GM20431 (cell line): ENCODE measurements around the gene POLR2E.

Source experiments
- in situ Hi-C: fragments of 300-500 bp; cut with MseI, MboI; formaldehyde crosslinking; loops from one replicate; pipeline ENCODE4 v1.15.0; 2020; ENCODE audit warnings: low sequenced_read_pairs; ENCODE audit not compliant: unreplicated experiment

Gene POLR2E

DNA sequence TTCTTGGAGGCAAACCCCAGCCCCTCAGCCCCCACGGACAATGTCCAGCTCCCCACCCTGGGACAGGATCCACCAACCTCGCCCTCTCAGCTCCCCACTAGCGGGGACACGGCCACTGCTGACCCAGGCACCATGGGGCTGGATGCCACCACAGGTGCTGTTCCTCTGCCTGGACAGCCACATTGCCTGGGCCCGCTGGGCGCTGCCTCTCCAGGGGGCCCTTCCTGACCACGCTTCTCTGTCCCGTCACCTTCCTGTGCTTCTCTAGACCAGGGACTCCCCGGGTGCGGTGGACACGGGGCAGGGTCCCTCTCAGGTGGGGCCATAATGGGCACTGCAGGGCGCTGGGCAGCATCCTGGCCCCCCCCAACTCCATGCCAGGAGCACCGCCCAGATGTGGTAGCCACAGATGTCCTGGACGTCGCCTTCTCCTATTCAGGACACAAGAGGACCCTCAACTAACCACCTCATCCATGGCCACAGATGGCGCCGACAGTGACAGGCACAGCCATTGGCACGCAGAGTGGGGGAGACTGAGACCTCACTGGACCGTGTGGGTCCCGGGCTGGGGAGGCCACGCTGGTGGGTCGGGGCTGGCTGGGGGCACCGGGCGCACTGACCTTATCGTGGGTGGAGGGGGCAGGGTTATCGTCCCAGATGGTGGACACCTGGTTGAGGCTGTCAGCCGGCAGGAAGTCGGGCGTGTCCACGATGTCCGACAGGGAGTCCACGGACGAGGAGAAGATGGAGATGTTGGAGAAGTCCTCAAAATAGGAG is 32.0 kb upstream of the POLR2E start:
- in situ Hi-C loops = no loop called here

- in situ Hi-C loops = no loop called here
Measured at GRCh38 chr19:1125601-1126467, 30.7 kb upstream of the POLR2E start.

- in situ Hi-C loops = no loop called here
Measured at GRCh38 chr19:1123885-1124677, 28.9 kb upstream of the POLR2E start.

DNA sequence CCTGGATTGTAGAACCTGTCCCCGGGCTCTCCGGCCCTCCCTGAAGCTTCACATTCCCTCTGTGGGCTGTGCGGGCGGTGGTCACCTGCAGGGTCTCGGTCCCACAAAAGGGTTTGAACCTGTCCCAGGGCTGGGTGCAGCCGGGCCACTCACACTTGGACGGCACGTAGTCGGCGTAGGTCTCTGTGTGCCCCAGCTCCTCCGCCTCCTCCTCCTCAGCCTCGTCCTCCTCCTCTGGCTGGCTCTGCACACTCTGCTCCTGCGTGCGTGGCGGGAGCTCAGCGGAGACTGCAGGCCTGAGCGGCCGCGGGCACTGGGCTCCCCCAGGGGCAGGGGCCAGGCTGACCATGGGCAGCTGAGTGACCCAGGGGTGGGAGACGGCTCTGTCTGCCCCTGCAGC is 28.2 kb upstream of the POLR2E start:
- in situ Hi-C loops = no loop called here

- in situ Hi-C loops = no loop called here
Measured at GRCh38 chr19:1122972-1123363, 27.8 kb upstream of the POLR2E start.

DNA sequence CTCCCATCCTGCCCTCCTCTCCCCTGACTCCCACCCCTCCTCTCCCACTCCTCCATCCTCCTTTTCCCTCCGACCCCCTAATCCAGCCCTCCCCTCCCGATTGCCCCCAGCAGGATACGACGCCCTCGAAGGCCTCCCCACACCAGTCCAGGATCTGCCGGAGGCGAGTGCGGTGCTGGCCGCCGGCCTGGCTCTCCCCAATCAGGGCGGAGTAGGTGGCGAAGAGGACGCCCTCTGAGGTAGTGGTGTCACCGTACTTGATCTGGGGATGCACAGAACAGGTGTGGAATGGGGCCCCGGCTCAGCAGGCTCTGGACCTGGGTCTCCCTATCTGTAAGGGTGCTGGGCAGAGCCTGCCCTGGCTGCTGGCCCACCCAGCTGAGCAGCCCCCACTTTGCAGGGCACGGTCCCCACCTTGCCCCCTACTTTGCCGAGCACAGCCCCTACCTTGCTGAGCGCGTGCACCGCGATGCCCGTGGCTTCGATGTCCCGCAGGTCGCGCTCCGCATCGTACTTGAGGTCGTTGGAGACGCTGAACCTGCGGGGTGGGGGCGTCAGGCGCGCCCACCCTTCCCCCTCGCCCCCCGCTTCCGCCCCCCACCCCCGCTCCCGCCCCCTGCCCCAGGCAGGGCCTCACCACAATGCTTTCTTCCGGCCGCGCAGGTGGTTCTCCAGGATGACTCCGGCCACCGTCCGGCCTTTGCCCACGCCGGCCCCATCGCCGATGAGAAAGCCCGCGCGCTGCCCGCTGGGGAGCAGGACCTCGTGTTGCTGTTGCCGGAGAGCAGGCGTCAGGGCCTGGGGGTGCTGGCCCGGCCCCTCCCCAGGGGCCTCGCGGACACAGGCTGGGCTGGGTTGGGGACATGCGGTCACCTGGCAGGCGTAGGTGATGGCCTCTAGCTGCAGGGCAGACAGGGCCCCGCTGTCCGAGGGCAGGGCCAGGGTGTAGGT is 27.1 kb upstream of the POLR2E start:
- in situ Hi-C loops = no loop called here

- in situ Hi-C loops = no loop called here
Measured at GRCh38 chr19:1121395-1121794, 26.2 kb upstream of the POLR2E start.

DNA sequence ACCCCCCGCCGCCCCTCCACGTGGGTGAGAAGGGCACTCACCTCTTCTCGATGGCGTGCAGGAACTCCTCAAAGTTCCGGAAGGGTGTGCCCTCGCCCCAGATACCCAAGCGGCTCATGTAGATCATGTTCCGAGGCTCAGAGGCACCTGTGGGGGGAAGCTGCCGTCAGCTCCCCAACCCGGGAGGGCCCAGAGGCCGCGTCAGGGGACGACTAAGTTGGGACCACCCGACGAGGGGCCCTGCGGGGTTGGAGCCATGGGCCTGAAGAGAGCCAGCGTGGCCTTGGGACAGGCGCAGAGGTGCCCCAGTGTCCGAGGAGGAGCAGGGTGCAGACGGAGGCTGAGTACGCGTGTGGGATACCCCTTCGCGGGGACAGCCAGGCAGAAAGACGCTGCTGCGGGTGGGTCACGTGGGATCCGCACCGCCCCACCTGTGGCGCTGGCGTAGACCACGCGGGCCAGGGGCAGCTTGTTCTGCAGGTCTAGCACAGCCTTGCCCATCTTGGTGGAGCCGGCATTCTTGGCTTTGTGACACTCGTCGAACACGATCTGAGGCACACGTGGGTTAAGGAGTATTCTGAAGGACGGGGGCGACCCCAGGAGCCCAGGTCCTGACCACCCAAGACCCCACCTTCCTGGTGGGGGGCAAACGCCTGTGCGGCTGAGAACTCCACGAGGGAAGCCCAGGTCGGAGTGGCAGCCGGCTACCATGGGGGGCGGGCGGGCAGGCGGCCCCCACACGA is 24.5 kb upstream of the POLR2E start:
- in situ Hi-C loops = loop anchor here (10.0 kb wide), 1 partner anchor 65 kb away; no protein-coding TSS in a partner anchor

DNA sequence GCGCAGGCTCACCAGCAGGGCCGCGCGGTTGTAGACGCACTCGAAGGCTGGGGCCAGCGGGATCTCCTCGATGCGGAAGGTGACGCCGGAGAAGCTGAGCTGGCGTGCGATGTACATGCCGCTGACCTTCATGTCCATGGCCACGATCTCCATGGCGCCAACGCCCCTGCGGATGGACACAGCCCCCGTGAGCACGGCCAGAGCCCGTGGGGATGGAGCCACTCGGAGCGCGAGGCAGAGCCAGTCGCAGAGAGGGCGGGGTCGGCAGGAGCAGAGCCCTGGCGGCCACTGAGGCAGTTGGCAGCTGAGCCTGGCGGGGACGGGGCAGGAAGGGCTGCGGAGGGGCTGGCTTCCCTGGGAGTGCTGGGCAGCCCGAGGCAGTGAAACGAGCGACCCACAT is 23.8 kb upstream of the POLR2E start:
- in situ Hi-C loops = loop anchor here (10.0 kb wide), 1 partner anchor 66 kb away; no protein-coding TSS in a partner anchor

- in situ Hi-C loops = loop anchor here (10.0 kb wide), 1 partner anchor 67 kb away; no protein-coding TSS in a partner anchor
Measured at GRCh38 chr19:1117654-1118053, 22.5 kb upstream of the POLR2E start.

DNA sequence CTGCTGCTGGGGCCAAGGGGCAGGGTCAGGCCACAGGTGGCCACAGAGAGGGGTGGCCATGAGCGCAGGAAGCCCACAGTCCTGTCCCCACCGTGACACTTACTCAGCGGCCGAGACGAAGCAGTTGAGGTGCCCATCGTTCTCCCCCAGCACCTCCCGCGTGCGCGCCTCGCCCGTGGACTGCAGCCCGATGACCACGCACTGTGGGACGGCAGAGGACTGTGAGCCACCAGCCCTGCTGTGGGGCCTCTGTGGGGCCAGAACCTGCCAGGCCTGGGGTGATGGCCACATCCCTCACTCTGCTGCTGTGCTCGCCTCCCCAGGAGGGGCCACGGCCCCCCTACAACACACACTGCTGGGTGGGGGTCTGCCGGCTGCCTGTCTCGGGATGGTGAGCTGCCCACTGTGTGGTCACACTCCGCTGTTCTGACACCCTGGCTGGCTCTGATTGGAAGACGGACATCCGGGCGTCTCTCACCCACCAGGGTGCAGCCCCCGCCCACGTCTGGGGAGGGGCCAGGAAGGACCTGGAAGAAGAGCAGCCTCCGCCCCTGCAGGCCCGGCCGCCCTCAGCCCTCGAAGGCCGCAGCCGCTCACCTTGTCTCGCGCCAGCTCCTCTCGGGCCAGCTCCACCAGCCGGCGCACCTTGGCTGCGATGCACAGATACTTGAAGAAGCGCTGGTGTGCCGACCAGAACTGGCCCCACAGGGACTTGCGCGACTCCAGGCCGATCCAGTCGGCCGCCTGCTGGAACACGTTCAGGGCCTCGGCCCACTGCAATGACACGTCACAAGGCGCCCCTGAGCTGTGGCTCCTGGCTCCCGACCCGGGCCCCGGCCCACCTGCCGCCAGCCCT is 21.8 kb upstream of the POLR2E start:
- in situ Hi-C loops = loop anchor here (10.0 kb wide), 1 partner anchor 68 kb away; no protein-coding TSS in a partner anchor

- in situ Hi-C loops = loop anchor here (10.0 kb wide), 1 partner anchor 69 kb away; no protein-coding TSS in a partner anchor
Measured at GRCh38 chr19:1115646-1116420, 20.7 kb upstream of the POLR2E start.

DNA sequence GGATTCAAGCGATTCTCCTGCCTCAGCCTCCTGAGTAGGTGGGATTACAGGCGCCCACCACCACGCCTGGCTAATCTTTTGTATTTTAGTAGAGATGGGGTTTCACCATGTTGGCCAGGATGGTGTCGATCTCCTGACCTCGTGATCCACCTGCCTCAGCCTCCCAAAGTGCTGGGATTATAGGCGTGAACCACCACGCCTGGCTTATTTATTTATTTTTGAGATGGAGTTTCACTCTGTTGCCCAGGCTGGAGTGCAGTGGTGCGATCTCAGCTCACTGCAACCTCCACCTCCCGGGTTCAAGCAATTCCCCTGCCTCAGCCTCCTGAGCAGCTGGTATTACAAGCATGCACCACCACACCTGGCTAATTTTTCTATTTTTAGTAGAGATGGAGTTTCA is 19.6 kb upstream of the POLR2E start:
- in situ Hi-C loops = loop anchor here (10.0 kb wide), 1 partner anchor 70 kb away; no protein-coding TSS in a partner anchor

DNA sequence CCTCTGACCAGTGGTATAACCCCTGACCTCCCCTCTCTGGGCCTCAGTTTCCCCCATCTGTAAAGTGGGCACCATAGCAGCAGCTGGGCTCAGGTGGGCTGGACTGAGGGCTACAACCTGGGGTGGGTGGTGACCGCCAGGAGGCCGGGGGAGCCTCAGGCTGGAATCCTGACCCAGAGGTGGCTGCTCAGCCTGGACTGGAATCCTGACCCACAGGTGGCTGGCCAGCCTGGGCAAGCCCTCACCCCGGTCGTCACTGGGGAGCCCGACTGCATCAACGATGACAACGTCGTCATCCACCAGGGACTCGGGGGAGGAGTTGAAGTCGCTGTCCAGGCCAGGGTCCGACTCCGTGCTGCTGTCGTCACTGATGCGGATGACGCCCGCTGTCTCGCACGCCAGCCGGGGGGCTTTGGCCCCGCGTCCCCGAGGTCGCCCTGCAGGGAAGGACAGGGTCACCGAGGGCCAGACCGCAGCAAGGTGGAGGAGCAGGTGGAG is 18.9 kb upstream of the POLR2E start:
- in situ Hi-C loops = loop anchor here (10.0 kb wide), 1 partner anchor 71 kb away; no protein-coding TSS in a partner anchor

- in situ Hi-C loops = loop anchor here (10.0 kb wide), 1 partner anchor 71 kb away; no protein-coding TSS in a partner anchor
Measured at GRCh38 chr19:1113030-1113985, 18.1 kb upstream of the POLR2E start.
